Activated T-helper 2 cell treated with anti-CD3 and anti-CD28 coated beads, Interferon-gamma antibody, Interleukin-2, Interleukin-4, amounts not matched to agents 10 μg/mL and 5 μg/mL and 100 μg/mL, durations not matched to agents 14 hours and 24 hours and 36 hours (primary cell): ENCODE results near the gene ITFG1. TPM values are rescaled to one million over a fixed set of nuclear protein-coding genes. Genes with fewer than 3 reads are reported as not detected.
"Not testable (repeated sequence)": the region's sequence is repeated elsewhere in the genome, so short reads cannot be mapped to it uniquely, and the experiment has no call there.

Source experiments
- DNase-seq: peaks from one replicate; pipeline ENCODE4 v3.0.0; 2021; ENCODE audit warnings: low spot score
- H3K27ac Mint-ChIP-seq: one replicate; pipeline ENCODE4 v1.8.0; 2021; ENCODE audit warnings: mixed read lengths
- H3K27me3 Mint-ChIP-seq: one replicate; pipeline ENCODE4 v1.8.0; 2021; ENCODE audit warnings: low read depth, mixed read lengths
- H3K36me3 Mint-ChIP-seq: one replicate; pipeline ENCODE4 v1.8.0; 2021; ENCODE audit warnings: low read depth, mixed read lengths
- H3K4me1 Mint-ChIP-seq: one replicate; pipeline ENCODE4 v1.8.0; 2021; ENCODE audit warnings: low read depth, mixed read lengths
- H3K4me3 Mint-ChIP-seq: one replicate; pipeline ENCODE4 v1.8.0; 2021; ENCODE audit warnings: low read depth, mild to moderate bottlenecking, moderate library complexity, mixed read lengths
- H3K9me3 Mint-ChIP-seq: one replicate; pipeline ENCODE4 v1.8.0; 2021; ENCODE audit warnings: mixed read lengths
- intact Hi-C: fragments of 100-400 bp; cut with micrococcal nuclease; formaldehyde crosslinking; loops from one replicate; pipeline ENCODE4 v1.15.1; 2023
- total RNA-seq: library from RNA; stranded (reverse); gene quantifications from 2 replicates; pipeline ENCODE4 v1.2.3, GENCODE V29; 2022

The ITFG1 gene
- total RNA-seq, 1 donor from 2014 or later: 28.7 TPM

DNA sequence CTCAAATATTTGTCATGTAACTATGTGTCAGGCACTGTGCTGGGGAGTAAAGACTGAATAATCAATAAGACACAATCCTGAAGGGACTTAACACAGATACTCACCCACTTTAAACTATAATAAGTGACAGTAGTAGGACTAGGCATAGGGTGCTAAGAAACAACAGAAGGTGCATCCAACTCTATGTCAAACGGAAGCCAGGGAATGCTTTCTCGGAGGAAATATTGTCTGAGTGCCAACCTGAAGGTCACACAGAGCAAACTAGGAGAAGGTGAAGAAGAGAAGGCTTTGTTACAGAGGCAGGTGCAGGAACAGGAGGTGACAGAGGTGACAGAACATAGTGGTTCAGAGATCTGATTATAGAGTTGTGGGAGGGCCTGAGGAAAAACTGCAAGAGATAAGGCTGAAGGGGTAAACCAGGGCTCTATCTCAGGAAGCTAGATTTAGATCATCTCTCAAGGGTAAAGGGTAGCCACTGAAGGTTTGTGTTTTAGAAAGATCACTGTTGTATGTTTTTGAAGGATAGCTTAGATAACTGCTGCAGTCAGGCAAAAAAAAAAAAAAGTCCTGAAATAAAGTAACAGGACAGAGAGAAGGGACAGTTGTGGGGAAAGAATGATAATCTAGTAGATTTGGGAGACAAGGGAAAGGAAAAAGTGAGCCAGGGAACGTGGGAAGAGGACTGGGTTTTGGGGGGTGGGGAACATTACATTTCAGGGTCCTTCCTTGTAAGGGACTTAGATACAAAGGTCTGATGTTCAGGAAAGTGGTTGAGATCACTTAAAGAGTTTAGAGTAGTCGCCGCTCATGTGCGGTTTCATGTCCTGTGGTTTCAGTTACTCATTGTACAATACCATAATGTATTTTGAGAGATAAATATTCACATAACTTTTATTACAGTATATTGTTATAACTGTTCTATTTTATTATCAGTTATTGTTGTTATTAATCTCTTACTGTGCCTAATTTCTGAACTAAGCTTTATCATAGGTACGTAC lies 231.5 kb downstream of the ITFG1 start:
- Mint-ChIP-seq H3K4me1 (peaks cover 17% of the 10 kb centered on the region), H3K36me3 (no peaks in the 10 kb centered on the region), H3K9me3 (no peaks in the 10 kb centered on the region), H3K27ac (peak overlapping the region; percentile 15), H3K27me3 (no peaks in the 10 kb centered on the region), H3K4me3 (no peak overlapping the region)
- intact Hi-C loops: loop anchor here (5.0 kb wide), 1 partner anchor 483 kb away; no protein-coding TSS in a partner anchor
- no peak for DNase-seq

DNA sequence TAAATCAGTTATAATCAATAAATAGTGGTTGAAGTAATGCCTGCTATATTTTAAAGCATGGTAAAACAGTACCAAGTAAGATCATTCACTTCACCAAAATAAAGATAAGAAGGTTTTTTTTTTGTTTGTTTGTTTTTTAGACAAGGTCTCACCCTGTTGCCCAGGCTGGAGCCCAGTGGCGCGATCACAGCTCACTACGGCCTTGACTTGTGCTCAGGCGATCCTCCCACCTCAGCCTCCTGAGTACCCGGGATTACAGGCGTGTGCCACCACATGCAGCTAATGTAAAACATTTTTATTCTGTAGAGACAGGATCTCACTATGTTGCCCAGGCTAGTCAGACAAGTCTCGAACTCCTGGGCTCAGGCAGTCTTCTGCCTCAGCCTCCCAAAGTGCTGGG lies 232.6 kb downstream of the ITFG1 start:
- H3K27ac Mint-ChIP-seq: no peak overlapping the region

DNA sequence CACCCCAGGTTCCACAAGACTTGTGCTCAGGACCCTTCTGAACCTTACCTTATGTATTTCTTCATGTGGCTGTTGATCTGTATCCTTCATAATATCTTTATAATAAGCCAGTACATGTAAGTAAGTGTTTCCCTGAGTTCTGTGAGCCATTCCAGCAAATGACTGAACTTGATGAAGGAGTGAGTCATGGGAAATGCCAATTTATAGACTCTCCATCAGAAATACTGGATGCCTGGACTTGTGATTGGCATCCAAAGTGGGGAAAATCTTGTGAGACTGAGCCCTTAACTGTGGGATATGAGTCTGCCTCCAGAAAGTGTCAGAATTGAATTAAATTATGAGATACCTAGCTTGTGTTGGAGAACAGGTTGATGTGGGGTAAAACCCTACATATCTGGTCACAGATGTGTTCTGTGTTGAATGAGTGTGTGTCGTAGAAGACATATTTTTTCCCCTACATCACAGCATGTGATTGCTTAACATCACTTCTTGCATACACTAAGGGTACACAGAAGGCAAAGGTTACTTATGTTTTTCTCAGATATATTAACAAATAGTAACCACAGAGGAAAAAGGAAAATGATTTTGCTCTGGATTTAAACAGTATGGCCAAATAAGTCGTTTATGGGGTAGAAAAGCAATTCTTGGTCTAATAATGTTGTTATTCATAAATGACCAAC lies 247.0 kb downstream of the ITFG1 start:
- Mint-ChIP-seq H3K9me3 (no peaks in the 10 kb centered on the region), H3K36me3 (no peaks in the 10 kb centered on the region), H3K4me1 (no peaks in the 10 kb centered on the region), H3K27me3 (no peaks in the 10 kb centered on the region), H3K4me3 (no peak overlapping the region), H3K27ac (no peak overlapping the region)
- intact Hi-C loops: no loop called here
- DNase-seq: no peak

More for the DNA sequence above, 232.6 kb downstream of the ITFG1 start:
- Mint-ChIP-seq H3K4me3 (no peak overlapping the region), H3K4me1 (peaks cover 17% of the 10 kb centered on the region), H3K36me3 (no peaks in the 10 kb centered on the region), H3K27me3 (no peaks in the 10 kb centered on the region), H3K9me3 (no peaks in the 10 kb centered on the region)
- intact Hi-C loops: loop anchor here (5.0 kb wide), 1 partner anchor 484 kb away; no protein-coding TSS in a partner anchor
- no peak for DNase-seq

DNA sequence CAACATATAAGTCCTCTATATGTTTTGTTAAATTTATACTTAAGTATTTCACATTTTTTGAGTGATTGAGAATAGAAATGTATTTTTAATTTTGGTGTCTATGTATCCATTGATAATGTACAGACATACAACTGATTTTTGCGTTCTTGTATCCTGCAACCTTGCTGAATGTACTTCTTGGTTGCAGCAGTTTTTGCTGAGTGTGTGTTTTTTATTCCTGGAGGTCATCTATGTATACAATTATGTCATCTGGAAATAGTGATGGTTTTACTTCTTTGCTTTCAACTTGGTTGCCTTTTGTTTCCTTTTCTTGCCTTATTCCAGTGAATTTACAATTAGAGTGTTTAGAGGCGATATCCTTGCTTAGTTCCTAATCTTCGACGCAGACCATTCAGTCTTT lies 249.6 kb downstream of the ITFG1 start:
- no peaks in the 10 kb centered on the region for H3K4me1 Mint-ChIP-seq
- H3K9me3 Mint-ChIP-seq: no peaks in the 10 kb centered on the region
- H3K27me3 Mint-ChIP-seq: no peaks in the 10 kb centered on the region
- H3K36me3 Mint-ChIP-seq: no peaks in the 10 kb centered on the region
- no peak for DNase-seq
- H3K27ac Mint-ChIP-seq: no peak overlapping the region
- intact Hi-C loops: no loop called here
- no peak overlapping the region for H3K4me3 Mint-ChIP-seq

DNA sequence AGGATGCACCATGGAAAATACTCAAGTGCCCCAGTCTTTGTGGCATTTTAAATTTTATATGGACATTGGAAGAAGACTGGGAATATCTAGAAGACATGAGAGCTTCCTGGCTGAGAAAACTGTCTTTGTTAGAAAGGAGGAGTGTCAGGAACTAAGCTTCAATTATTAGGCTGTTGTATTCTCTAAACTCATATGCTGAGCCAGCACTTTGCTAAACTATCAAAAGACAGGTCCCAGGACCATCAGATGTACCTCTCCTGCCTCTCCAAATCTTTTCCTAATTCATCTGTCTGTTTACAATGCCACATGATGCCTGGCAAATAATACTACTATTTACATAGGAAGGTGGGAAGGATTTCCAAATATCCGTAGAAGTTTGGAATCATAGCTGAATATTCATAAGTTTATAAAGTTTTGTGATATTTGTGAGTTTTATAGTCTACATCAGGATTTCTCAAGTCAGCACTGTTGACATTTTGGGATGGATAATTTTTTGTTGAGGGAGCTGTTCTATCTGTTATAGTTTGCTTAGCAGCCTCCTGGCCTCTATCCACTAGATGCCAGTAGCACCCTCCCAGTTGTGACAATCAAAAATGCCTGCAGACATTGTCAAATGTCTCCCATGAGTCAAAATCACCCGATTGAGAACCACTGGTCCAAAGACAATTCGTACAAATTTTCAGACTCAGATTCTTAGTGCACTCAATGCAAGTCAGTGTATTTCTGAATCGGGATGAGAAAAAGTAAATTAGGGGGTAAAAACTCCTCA lies 255.9 kb downstream of the ITFG1 start:
- DNase-seq: no peak
- no peaks in the 10 kb centered on the region for H3K36me3 Mint-ChIP-seq
- H3K9me3 Mint-ChIP-seq: no peaks in the 10 kb centered on the region
- no peaks in the 10 kb centered on the region for H3K4me1 Mint-ChIP-seq
- no peak overlapping the region for H3K4me3 Mint-ChIP-seq
- no peaks in the 10 kb centered on the region for H3K27me3 Mint-ChIP-seq
- no peak overlapping the region for H3K27ac Mint-ChIP-seq
- intact Hi-C loops: no loop called here

DNA sequence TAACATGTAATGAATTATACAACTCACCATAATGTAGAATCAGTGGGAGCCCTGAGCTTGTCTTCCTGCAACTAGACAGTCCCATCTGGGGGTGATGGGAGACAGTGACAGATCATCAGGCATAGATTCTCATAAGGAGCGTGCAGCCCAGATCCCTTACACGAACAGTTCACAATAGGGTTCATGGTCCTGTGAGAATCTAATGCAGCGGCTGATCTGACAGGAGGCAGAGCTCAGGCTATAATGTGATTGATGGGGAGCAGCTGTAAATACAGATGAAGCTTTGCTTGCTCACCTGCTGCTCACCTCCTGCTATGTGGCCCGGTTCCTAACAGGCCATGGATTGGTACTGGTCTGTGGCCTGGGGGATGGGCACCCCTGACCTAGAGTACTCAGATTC lies 257.4 kb downstream of the ITFG1 start:
- intact Hi-C loops, DNase-seq, H3K9me3 Mint-ChIP-seq, H3K27ac Mint-ChIP-seq, H3K4me3 Mint-ChIP-seq, H3K36me3 Mint-ChIP-seq, H3K27me3 Mint-ChIP-seq, H3K4me1 Mint-ChIP-seq: not testable (repeated sequence)

DNA sequence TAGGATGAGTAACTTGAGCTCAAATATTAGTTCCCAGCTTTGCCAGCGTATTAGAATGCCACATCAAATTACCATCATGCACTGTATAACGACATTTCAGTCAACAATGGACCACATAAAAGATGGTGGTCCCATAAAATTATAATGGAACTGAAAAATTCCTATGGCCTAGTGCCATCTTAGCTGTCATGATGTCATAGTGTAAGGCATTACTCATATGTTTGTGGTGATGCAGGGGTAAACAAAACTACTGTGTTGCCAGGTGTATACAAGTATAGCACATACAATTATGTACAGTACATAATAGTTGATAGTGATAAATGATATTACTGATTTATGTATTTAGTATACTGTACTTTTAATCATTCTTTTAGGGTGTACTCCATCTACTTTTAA lies 262.7 kb downstream of the ITFG1 start:
- H3K27me3 Mint-ChIP-seq: no peaks in the 10 kb centered on the region
- H3K4me3 Mint-ChIP-seq: no peak overlapping the region
- H3K9me3 Mint-ChIP-seq: no peaks in the 10 kb centered on the region
- DNase-seq: no peak
- intact Hi-C loops: no loop called here
- no peak overlapping the region for H3K27ac Mint-ChIP-seq
- peaks cover 4% of the 10 kb centered on the region for H3K36me3 Mint-ChIP-seq
- H3K4me1 Mint-ChIP-seq: no peaks in the 10 kb centered on the region

DNA sequence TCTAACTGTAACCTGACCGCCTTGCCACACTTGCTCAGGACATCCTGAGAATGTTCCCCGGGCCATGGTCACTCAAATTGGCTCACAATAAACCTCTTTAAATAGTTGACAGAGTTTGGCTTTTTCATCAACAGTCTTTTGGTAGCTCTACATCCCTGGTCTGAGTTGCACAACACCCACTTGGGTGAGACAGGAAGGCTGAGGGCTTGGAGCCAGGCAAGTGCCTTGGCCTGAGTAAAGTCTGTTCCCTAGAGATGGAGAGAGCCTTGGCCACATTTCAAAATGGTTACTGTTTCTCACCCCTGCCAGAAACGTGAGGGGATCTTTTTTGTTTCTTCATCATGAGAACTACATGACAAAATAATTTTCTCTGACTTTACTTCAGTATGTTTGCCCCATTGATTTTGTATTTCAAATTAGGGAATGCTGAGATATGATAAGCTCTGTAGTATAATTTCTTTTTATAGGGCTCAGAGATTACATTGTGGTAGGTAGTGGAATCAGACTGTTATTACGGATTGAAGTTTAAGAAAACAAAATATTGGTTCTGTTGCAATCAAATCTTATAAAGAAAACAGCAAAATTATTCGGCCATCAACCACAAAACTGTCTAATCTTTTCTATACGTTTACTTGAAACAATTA lies 263.2 kb downstream of the ITFG1 start:
- DNase-seq: no peak
- H3K27me3 Mint-ChIP-seq: no peaks in the 10 kb centered on the region
- H3K36me3 Mint-ChIP-seq: peaks cover 4% of the 10 kb centered on the region
- no peak overlapping the region for H3K4me3 Mint-ChIP-seq
- no peaks in the 10 kb centered on the region for H3K9me3 Mint-ChIP-seq
- intact Hi-C loops: no loop called here
- H3K4me1 Mint-ChIP-seq: no peaks in the 10 kb centered on the region
- H3K27ac Mint-ChIP-seq: no peak overlapping the region

DNA sequence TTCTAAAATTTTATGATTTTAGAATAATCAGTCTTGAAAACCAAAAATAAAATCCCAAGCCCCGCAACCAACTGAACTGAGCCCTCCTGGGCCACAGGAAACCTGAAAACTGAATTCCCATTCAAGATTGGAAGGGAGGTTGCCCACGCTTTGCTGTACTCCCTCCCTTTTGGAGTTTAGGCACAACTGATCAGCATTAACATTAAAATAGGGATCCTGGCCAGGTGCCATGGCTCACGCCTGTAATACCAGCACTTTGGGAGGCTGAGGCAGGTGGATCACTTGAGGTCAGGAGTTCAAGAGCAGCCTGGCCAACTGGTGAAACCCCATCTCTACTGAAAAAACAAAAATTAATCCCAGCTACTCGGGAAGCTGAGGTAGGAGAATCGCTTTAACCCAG lies 264.4 kb downstream of the ITFG1 start:
- Mint-ChIP-seq H3K4me3 (no peak overlapping the region), H3K27me3 (no peaks in the 10 kb centered on the region), H3K4me1 (no peaks in the 10 kb centered on the region), H3K36me3 (peaks cover 4% of the 10 kb centered on the region), H3K9me3 (no peaks in the 10 kb centered on the region), H3K27ac (no peak overlapping the region)
- no peak for DNase-seq
- intact Hi-C loops: no loop called here

DNA sequence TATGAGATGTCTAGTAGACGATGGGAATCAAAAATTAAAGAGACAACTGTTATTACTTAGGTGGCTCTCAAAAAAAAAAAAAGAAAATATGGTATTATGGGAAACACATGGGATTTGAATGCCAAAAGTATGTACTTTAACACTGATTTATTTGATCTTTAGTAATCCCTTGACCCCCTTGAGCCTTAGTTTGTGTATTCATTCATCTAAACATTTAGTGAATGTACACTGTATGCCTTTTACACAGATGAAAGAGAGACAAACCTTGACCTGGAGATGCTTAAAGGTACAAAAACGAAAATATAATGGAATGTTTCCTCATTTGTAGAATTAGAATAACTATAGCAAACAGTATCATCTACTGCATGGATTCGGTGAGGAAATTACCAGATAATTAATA lies 278.5 kb downstream of the ITFG1 start:
- Mint-ChIP-seq H3K4me3 (no peak overlapping the region), H3K9me3 (no peaks in the 10 kb centered on the region), H3K4me1 (no peaks in the 10 kb centered on the region), H3K27me3 (no peaks in the 10 kb centered on the region), H3K27ac (no peak overlapping the region), H3K36me3 (no peaks in the 10 kb centered on the region)
- intact Hi-C loops: no loop called here
- DNase-seq: no peak

DNA sequence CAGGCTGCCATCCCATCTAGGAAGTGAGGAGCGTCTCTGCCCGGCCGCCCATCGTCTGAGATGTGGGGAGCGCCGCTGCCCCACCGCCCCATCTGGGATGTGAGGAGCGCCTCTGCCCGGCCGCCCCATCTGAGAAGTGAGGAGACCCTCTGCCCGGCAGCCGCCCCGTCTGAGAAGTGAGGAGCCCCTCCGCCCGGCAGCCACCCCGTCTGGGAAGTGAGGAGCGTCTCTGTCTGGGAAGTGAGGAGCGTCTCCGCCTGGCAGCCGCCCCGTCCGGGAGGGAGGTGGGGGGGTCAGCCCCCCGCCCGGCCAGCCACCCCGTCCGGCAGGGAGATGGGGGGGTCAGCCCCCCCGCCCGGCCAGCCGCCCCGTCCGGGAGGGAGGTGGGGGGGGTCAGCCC lies 279.8 kb downstream of the ITFG1 start:
- intact Hi-C loops: not testable (repeated sequence)

DNA sequence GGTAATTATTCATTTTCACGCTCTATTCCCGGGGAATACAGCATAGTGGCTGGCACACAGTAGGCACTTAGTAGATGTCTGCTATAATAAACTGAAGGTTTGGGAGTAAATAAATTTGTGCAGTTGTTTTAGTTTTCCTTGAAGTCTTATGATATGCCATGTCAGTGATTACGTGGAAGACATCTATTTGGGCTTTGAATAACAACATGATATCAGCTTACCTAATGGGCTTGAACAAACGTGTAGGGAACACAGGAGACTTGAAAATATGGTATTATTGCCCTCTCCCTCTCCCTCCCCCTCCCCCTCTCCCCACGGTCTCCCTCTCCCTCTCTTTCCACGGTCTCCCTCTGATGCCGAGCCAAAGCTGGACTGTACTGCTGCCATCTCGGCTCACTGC lies 280.8 kb downstream of the ITFG1 start:
- no peaks in the 10 kb centered on the region for H3K27me3 Mint-ChIP-seq
- H3K4me1 Mint-ChIP-seq: no peaks in the 10 kb centered on the region
- intact Hi-C loops: no loop called here
- no peaks in the 10 kb centered on the region for H3K9me3 Mint-ChIP-seq
- H3K4me3 Mint-ChIP-seq: no peak overlapping the region
- H3K36me3 Mint-ChIP-seq: no peaks in the 10 kb centered on the region
- no peak for DNase-seq
- no peak overlapping the region for H3K27ac Mint-ChIP-seq

More for the DNA sequence above, 279.8 kb downstream of the ITFG1 start:
- not testable (repeated sequence) for H3K36me3 Mint-ChIP-seq, H3K27ac Mint-ChIP-seq, H3K4me1 Mint-ChIP-seq, DNase-seq, H3K4me3 Mint-ChIP-seq, H3K9me3 Mint-ChIP-seq, H3K27me3 Mint-ChIP-seq
